Activated CD4-positive, alpha-beta memory T cell treated with anti-CD3 and anti-CD28 coated beads, Interleukin-2, amount 10 ng/mL, durations not matched to agents 7 days and 5 days (primary cell): ENCODE measurements around the gene FLVCR2. TPM values are rescaled to one million over a fixed set of nuclear protein-coding genes. Genes with fewer than 3 reads are reported as not detected.
"Not testable (repeated sequence)": the region's sequence is repeated elsewhere in the genome, so short reads cannot be mapped to it uniquely, and the experiment has no call there.

Experiments
- CTCF ChIA-PET: fragments of 350-600 bp; sonication (Branson Sonifier 250); formaldehyde crosslinking; loops from one replicate; lab custom pipeline; 2021; ENCODE audit warnings: antibody characterized with exemption, inconsistent platforms; lab: Charles Lee
- POLR2A ChIA-PET: fragments of 350-600 bp; sonication (Branson Sonifier 250); formaldehyde crosslinking; loops from one replicate; lab custom pipeline; 2021; ENCODE audit warnings: antibody characterized with exemption; lab: Charles Lee
- DNase-seq: peaks from one replicate; pipeline ENCODE4 v3.0.0-alpha.2; 2020
- H3K27ac Mint-ChIP-seq: one replicate; pipeline ENCODE4 v1.8.0; 2021; ENCODE audit warnings: mild to moderate bottlenecking, mixed read lengths
- H3K27me3 Mint-ChIP-seq: one replicate; pipeline ENCODE4 v1.8.0; 2021; ENCODE audit warnings: mixed read lengths
- H3K36me3 Mint-ChIP-seq: one replicate; pipeline ENCODE4 v1.8.0; 2021; ENCODE audit warnings: low read depth, mixed read lengths
- H3K4me1 Mint-ChIP-seq: one replicate; pipeline ENCODE4 v1.8.0; 2021; ENCODE audit warnings: mixed read lengths
- H3K4me3 Mint-ChIP-seq: one replicate; pipeline ENCODE4 v1.8.0; 2021; ENCODE audit warnings: mild to moderate bottlenecking, mixed read lengths
- H3K9me3 Mint-ChIP-seq: one replicate; pipeline ENCODE4 v1.8.0; 2021; ENCODE audit warnings: mixed read lengths
- total RNA-seq, 2 experiments: library from RNA; stranded (reverse); gene quantifications; one replicate each; pipeline ENCODE4 v1.2.3, GENCODE V29; 2021

The FLVCR2 gene
- total RNA-seq, 2 experiments from 2014 or later = 1.3 to 3.0 TPM

GRCh38 chr14:75695025-75695424, 116.6 kb downstream of the FLVCR2 start:
- POLR2A ChIA-PET, H3K27ac Mint-ChIP-seq, H3K4me1 Mint-ChIP-seq, CTCF ChIA-PET, H3K9me3 Mint-ChIP-seq, DNase-seq, H3K27me3 Mint-ChIP-seq, H3K4me3 Mint-ChIP-seq: not testable (repeated sequence)
- H3K36me3 Mint-ChIP-seq = peaks cover 41% of the 10 kb centered on the region

GRCh38 chr14:75697386-75697785, 119.0 kb downstream of the FLVCR2 start:
- DNase-seq = no peak
- Mint-ChIP-seq H3K36me3 (peaks cover 40% of the 10 kb centered on the region), H3K4me1 (no peaks in the 10 kb centered on the region), H3K4me3 (no peak overlapping the region), H3K9me3 (peaks cover 3% of the 10 kb centered on the region), H3K27me3 (no peaks in the 10 kb centered on the region), H3K27ac (no peak overlapping the region)
- ChIA-PET CTCF (no interaction called here), POLR2A (no interaction called here)

Other genes with a start within 250 kb of the FLVCR2 start
- 1 to 10 TPM; 2.6 to 2.9 TPM for gene JDP2, start 150.6 kb upstream of the FLVCR2 start, total RNA-seq
- gene BATF, start 56.2 kb upstream of the FLVCR2 start, total RNA-seq = 10 to 100 TPM; 63.0 to 66.1 TPM
- gene ERG28, start 82.3 kb downstream of the FLVCR2 start, total RNA-seq = 10 to 100 TPM; 26.9 to 29.4 TPM
- gene TTLL5, start 82.6 kb downstream of the FLVCR2 start, total RNA-seq = 10 to 100 TPM; 30.6 to 33.1 TPM